ENCODE measurements around the gene GDF15. TPM values are rescaled to one million over a fixed set of nuclear protein-coding genes. Genes with fewer than 3 reads are reported as not detected.
A peak's percentile ranks its signal among the peaks of the same experiment; 100 is the strongest.

Gene GDF15
- total RNA-seq, 4 donors from 2014 or later = 6.8 to 11.6 (median 9.0) TPM

- DNase-seq = no peak
- H3K36me3 ChIP-seq = no peaks in the 10 kb centered on the region
- TF ChIP-seq CTCF (IDR thresholded peaks at IDR 0.05) (no peak), POLR2A (IDR thresholded peaks at IDR 0.05) (no peak)
- H3K27me3 ChIP-seq = peaks cover 0 to 12% of the 10 kb centered on the region in 2 donors
- no peak overlapping the region for H3K4me3 ChIP-seq
- peaks cover 0 to 38% (median 25%) of the 10 kb centered on the region in 4 donors for H3K4me1 ChIP-seq
- H3K9me3 ChIP-seq = no peaks in the 10 kb centered on the region
- no peak overlapping the region for H3K27ac ChIP-seq
These were observed 26.8 kb downstream of the GDF15 start for GRCh38 chr19:18412610-18413239.

- no peaks in the 10 kb centered on the region for H3K9me3 ChIP-seq
- H3K4me1 ChIP-seq = peaks cover 11 to 51% (median 40%) of the 10 kb centered on the region in 4 donors
- peak overlapping the region; percentile 78 to 91 (median 86) for H3K27ac ChIP-seq
- H3K36me3 ChIP-seq = no peaks in the 10 kb centered on the region
- H3K4me3 ChIP-seq = peak overlapping the region in 1 of 4 donors; percentile 25
- H3K27me3 ChIP-seq = peaks cover 0 to 13% of the 10 kb centered on the region in 2 donors
- no peak for TF ChIP-seq CTCF (IDR thresholded peaks at IDR 0.05)
- DNase-seq = peak in 2 of 3 donors; percentile 49 to 75
These were observed 28.7 kb downstream of the GDF15 start for GRCh38 chr19:18414504-18415177.

GRCh38 chr19:18415178-18415867, 29.4 kb downstream of the GDF15 start:
- H3K4me3 ChIP-seq = peak overlapping the region in 2 of 4 donors; percentile 22 to 25
- H3K9me3 ChIP-seq = no peaks in the 10 kb centered on the region
- peaks cover 11 to 55% (median 43%) of the 10 kb centered on the region in 4 donors for H3K4me1 ChIP-seq
- no peaks in the 10 kb centered on the region for H3K36me3 ChIP-seq
- no peak for TF ChIP-seq CTCF (IDR thresholded peaks at IDR 0.05)
- TF ChIP-seq POLR2A (IDR thresholded peaks at IDR 0.05) = no peak
- H3K27ac ChIP-seq = peak overlapping the region; percentile 78 to 91 (median 86)
- peaks cover 0 to 13% of the 10 kb centered on the region in 2 donors for H3K27me3 ChIP-seq
- DNase-seq = peak in 2 of 3 donors; percentile 55 to 70

- Histone ChIP-seq H3K4me1 (peaks cover 11 to 69% (median 45%) of the 10 kb centered on the region in 4 donors), H3K4me3 (peak overlapping the region; percentile 18 to 81 (median 53)), H3K27ac (peak overlapping the region; percentile 78 to 91 (median 86)), H3K9me3 (no peaks in the 10 kb centered on the region), H3K27me3 (peaks cover 0 to 13% of the 10 kb centered on the region in 2 donors), H3K36me3 (no peaks in the 10 kb centered on the region)
- DNase-seq = peak in 2 of 3 donors; percentile 80 to 86
- TF ChIP-seq CTCF (IDR thresholded peaks at IDR 0.05) (no peak), POLR2A (IDR thresholded peaks at IDR 0.05) (no peak)
These were observed 30.9 kb downstream of the GDF15 start for GRCh38 chr19:18416778-18417249.

- peak in 1 of 3 donors; percentile 81 for DNase-seq
- TF ChIP-seq CTCF (IDR thresholded peaks at IDR 0.05) (no peak), POLR2A (IDR thresholded peaks at IDR 0.05) (no peak)
- H3K9me3 ChIP-seq = no peaks in the 10 kb centered on the region
- H3K36me3 ChIP-seq = no peaks in the 10 kb centered on the region
- H3K4me1 ChIP-seq = peaks cover 11 to 75% (median 47%) of the 10 kb centered on the region in 4 donors
- peak overlapping the region; percentile 18 to 81 (median 53) for H3K4me3 ChIP-seq
- H3K27ac ChIP-seq = peak overlapping the region; percentile 78 to 91 (median 86)
- H3K27me3 ChIP-seq = peaks cover 0 to 13% of the 10 kb centered on the region in 2 donors
These were observed 31.5 kb downstream of the GDF15 start for GRCh38 chr19:18417250-18418028.

Measured in Peyer's patch (tissue), 4 donors.